Loucy (cell line): ENCODE data around the gene SERPINB4.
"Not testable (repeated sequence)": the region's sequence is repeated elsewhere in the genome, so short reads cannot be mapped to it uniquely, and the experiment has no call there.

Source experiments
- H2AFZ ChIP-seq: fragments of 200-600 bp; sonication (generic); 2 replicates; pipeline ENCODE4 v1.6.0; 2016; ENCODE audit warnings: antibody characterized with exemption, mild to moderate bottlenecking, low read length, moderate library complexity
- H3F3A ChIP-seq: fragments of 200-600 bp; 2 replicates; pipeline ENCODE4 v1.6.0; 2016; ENCODE audit warnings: antibody characterized with exemption, low read depth, mild to moderate bottlenecking
- H3K27me3 ChIP-seq: fragments of 200-600 bp; sonication (generic); 2 replicates; pipeline ENCODE4 v1.6.1; 2014; ENCODE audit warnings: low read length, mild to moderate bottlenecking; ENCODE audit not compliant: insufficient read depth, poor library complexity, severe bottlenecking
- H3K36me3 ChIP-seq: fragments of 200-600 bp; sonication (generic); 2 replicates; pipeline ENCODE4 v1.6.1; 2016; ENCODE audit warnings: low read length; ENCODE audit not compliant: insufficient read depth
- H3K4me1 ChIP-seq: fragments of 200-600 bp; sonication (generic); 2 replicates; pipeline ENCODE4 v1.5.1; 2014; ENCODE audit warnings: low read length, mild to moderate bottlenecking; ENCODE audit not compliant: insufficient read depth, poor library complexity, severe bottlenecking
- H3K4me2 ChIP-seq: fragments of 200-600 bp; sonication (generic); 2 replicates; pipeline ENCODE4 v1.6.0; 2014; ENCODE audit warnings: antibody characterized with exemption, low read length, low read depth, mild to moderate bottlenecking; ENCODE audit not compliant: poor library complexity, severe bottlenecking
- H3K4me3 ChIP-seq: fragments of 200-600 bp; sonication (generic); 2 replicates; pipeline ENCODE4 v1.5.1; 2014; ENCODE audit warnings: low read length, mild to moderate bottlenecking, mixed read lengths; ENCODE audit not compliant: poor library complexity, severe bottlenecking
- H3K79me2 ChIP-seq: fragments of 200-600 bp; sonication (generic); 2 replicates; pipeline ENCODE4 v1.6.1; 2014; ENCODE audit warnings: low read length; ENCODE audit not compliant: insufficient read depth
- H3K9ac ChIP-seq: fragments of 200-600 bp; sonication (generic); 2 replicates; pipeline ENCODE4 v1.6.0; 2014; ENCODE audit warnings: mild to moderate bottlenecking, low read depth, low read length, moderate library complexity; ENCODE audit not compliant: poor library complexity, severe bottlenecking
- H3K9me2 ChIP-seq: fragments of 200-600 bp; sonication (generic); replicated peaks from 2 replicates; pipeline ENCODE4 v1.6.1; 2016; ENCODE audit warnings: low read depth, low read length, mixed read lengths
- H3K9me3 ChIP-seq: fragments of 200-600 bp; sonication (generic); 2 replicates; pipeline ENCODE4 v1.6.1; 2014; ENCODE audit warnings: mild to moderate bottlenecking, antibody characterized with exemption, low read length, low read depth; ENCODE audit not compliant: insufficient read depth
- H4K20me1 ChIP-seq: fragments of 200-600 bp; sonication (generic); 2 replicates; pipeline ENCODE4 v1.6.0; 2014; ENCODE audit warnings: antibody characterized with exemption, low read length, mild to moderate bottlenecking; ENCODE audit not compliant: insufficient read depth, poor library complexity, severe bottlenecking
- CTCF ChIP-seq: fragments of 200-600 bp; sonication (generic); conservative IDR thresholded peaks from 2 replicates; pipeline ENCODE4 v1.5.1; 2014; ENCODE audit warnings: mild to moderate bottlenecking, antibody characterized with exemption, low read length
- EZH2phosphoT487 ChIP-seq: fragments of 200-600 bp; IDR thresholded peaks from 2 replicates; pipeline ENCODE4 v1.6.1; 2018; ENCODE audit warnings: antibody characterized with exemption, mild to moderate bottlenecking, moderate library complexity, borderline replicate concordance

Gene SERPINB4

GRCh38 chr18:63644142-63644541 lies at the start of gene SERPINB4:
SERPINB4 (minus strand) TSS chr18:63644256; CDS start chr18:63643577, 679 bp downstream.
- H3K4me3 ChIP-seq, H3K4me2 ChIP-seq, H3K4me1 ChIP-seq, H3F3A ChIP-seq, H3K27me3 ChIP-seq, H3K79me2 ChIP-seq, H3K9me3 ChIP-seq, H3K9ac ChIP-seq, H3K36me3 ChIP-seq, H4K20me1 ChIP-seq, H3K9me2 ChIP-seq, H2AFZ ChIP-seq: not testable (repeated sequence)

- no peak for TF ChIP-seq CTCF
- TF ChIP-seq EZH2phosphoT487, result no peak
- Histone ChIP-seq H3K36me3 (no peaks in the 10 kb centered on the region), H3K9me3 (peaks cover 6% of the 10 kb centered on the region; the same call in 1 of the 2 replicates), H3K9me2 (no peaks in the 10 kb centered on the region), H3K4me1 (no peaks in the 10 kb centered on the region), H3K9ac (no peak overlapping the region), H2AFZ (no peak overlapping the region), H3K27me3 (no peaks in the 10 kb centered on the region), H3K79me2 (no peaks in the 10 kb centered on the region), H4K20me1 (no peaks in the 10 kb centered on the region), H3K4me2 (no peak overlapping the region), H3K4me3 (no peak overlapping the region), H3F3A (no peaks in the 10 kb centered on the region)
Observed at GRCh38 chr18:63689064-63689463, 45.0 kb upstream of the SERPINB4 start.

- Histone ChIP-seq H3K9ac (no peak overlapping the region), H3K9me2 (no peaks in the 10 kb centered on the region), H3K4me3 (no peak overlapping the region), H3K36me3 (no peaks in the 10 kb centered on the region), H4K20me1 (no peaks in the 10 kb centered on the region), H2AFZ (no peak overlapping the region), H3K9me3 (peaks cover 6% of the 10 kb centered on the region; the same call in 1 of the 2 replicates), H3K79me2 (no peaks in the 10 kb centered on the region), H3F3A (no peaks in the 10 kb centered on the region), H3K4me2 (no peak overlapping the region), H3K4me1 (no peaks in the 10 kb centered on the region), H3K27me3 (no peaks in the 10 kb centered on the region)
- TF ChIP-seq EZH2phosphoT487, result no peak
- no peak for TF ChIP-seq CTCF
Observed at GRCh38 chr18:63686871-63687270, 42.8 kb upstream of the SERPINB4 start.

GRCh38 chr18:63684718-63685117 lies 40.7 kb upstream of the SERPINB4 start:
- Histone ChIP-seq H2AFZ (no peak overlapping the region), H3K9me2 (no peaks in the 10 kb centered on the region), H4K20me1 (no peaks in the 10 kb centered on the region), H3K9me3 (peaks cover 6% of the 10 kb centered on the region; the same call in 1 of the 2 replicates), H3K4me2 (no peak overlapping the region), H3K79me2 (no peaks in the 10 kb centered on the region), H3K36me3 (no peaks in the 10 kb centered on the region), H3K4me3 (no peak overlapping the region), H3K4me1 (no peaks in the 10 kb centered on the region), H3K9ac (no peak overlapping the region), H3K27me3 (no peaks in the 10 kb centered on the region), H3F3A (no peaks in the 10 kb centered on the region)
- TF ChIP-seq CTCF (no peak), EZH2phosphoT487 (no peak)
